Ramos (cell line): ENCODE results near the gene PDPR.
"Not testable (repeated sequence)": the region's sequence is repeated elsewhere in the genome, so short reads cannot be mapped to it uniquely, and the experiment has no call there.

Source experiments
- in situ Hi-C: fragments of 300-500 bp; cut with MboI; formaldehyde crosslinking; loops from one replicate; pipeline ENCODE4 v1.14.3; 2022; ENCODE audit warnings: low sequenced_read_pairs; ENCODE audit not compliant: unreplicated experiment

Gene PDPR

DNA sequence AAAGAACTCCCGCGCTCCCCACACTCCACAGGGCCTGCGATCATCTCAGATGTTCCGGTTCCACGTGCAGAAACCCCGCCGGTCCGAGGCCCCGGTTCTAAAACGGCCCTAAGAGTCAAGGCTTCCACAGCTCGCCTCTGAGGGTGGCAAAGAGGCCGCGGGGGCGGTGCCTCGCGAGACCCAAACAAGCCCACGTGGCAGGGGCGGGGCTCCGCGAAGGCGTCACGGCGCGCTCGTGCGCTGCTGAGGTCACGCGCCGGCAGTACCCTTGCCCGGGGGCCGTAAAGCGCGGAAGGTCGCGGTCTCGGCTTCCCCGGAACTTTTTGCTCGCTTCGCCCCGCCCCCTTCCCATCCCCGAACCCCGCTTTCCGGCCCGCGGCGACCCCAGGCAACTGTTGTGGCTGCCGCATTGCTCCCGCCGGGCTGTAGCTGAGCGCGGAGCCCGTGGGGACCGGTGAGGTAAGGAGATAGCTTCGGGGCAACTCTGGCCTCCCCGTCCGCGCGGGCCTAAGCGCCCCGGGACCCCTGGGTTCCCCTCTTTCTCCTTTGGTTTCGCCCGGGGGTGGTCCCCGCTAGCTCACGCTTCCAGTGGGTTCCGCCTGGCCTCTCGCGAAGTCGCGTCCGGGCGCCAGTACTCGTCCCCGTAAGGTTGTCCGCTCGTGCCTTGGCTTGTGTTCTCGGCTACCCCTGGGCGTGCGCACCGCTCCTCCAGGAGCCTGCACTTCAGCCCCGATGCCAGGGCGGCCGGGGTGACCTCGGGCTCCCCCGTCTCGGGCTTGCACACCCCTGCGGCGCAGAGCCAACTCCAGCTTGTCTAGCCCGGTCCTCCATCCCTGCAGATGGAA lies at the start of gene PDPR:
Gene PDPR, plus strand, starts transcription at position 351 of the 845 bp plus-strand sequence. CDS start 6,161 bp downstream, outside the sequence.
- in situ Hi-C loops = not testable (repeated sequence)

GRCh38 chr16:70064841-70065370 lies 49.2 kb upstream of the PDPR start:
- in situ Hi-C loops = not testable (repeated sequence)

- in situ Hi-C loops = not testable (repeated sequence)
These were observed 48.8 kb upstream of the PDPR start for GRCh38 chr16:70065376-70065745.

GRCh38 chr16:70065746-70066658 lies 48.1 kb upstream of the PDPR start:
- in situ Hi-C loops = not testable (repeated sequence)

DNA sequence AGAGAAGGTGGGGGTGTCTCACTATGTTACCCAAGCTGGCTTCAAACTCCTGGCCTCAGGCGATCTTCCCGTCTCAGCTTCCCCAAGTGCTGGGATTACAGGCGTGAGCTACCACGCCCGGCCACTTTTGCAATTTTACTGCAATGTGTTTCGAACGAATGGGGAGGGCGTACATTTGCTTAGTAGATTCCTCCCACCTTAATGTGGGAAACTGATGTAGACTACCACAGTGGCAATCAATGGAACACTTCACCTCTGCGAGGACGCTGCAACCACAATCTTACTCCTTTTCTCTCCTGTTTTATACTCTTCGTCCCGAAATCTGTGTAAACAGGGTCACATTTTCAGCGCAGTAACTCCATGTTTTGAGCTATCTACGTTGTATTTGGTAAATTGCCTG lies 47.4 kb upstream of the PDPR start:
- in situ Hi-C loops = not testable (repeated sequence)

GRCh38 chr16:70079081-70079480 lies 35.1 kb upstream of the PDPR start:
- in situ Hi-C loops = not testable (repeated sequence)

DNA sequence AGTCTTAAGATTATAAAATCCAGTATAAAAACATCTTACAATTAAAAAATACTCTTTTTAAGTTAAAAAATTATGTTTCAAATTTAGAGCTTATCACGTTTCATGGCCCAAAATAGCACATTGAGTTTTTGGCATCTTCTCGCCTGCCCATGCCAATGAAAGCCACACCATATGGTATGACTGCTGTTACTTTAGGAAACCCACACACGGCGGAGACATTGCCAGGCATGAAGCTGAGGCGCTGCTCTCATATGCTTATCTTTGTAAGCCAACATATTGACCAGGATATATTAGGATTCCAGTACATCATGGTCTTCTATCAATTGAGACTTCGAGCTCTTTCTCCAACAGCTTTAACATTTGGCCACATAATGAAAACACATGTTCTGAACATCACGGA lies 32.9 kb upstream of the PDPR start:
- in situ Hi-C loops = not testable (repeated sequence)

DNA sequence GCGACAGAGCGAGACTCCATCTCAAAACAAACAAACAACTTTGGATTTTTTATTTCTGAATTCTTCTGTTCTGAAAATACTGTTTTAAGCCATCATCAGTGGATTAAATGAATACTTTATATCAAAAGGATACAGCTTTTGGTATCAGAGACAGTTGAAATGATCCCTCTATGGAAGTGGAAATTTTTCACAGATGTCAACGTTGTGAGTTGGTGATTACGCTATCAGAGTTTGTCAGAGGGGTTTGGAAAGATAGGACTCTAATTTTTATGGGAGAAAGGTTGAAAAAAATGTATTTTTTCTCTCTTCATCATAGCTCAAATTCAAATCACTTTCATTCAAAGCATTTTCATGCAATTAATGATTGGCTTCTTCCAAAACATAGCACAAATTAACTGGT lies 30.2 kb upstream of the PDPR start:
- in situ Hi-C loops = not testable (repeated sequence)

- in situ Hi-C loops = not testable (repeated sequence)
These were observed 26.0 kb upstream of the PDPR start for GRCh38 chr16:70088160-70088559.

DNA sequence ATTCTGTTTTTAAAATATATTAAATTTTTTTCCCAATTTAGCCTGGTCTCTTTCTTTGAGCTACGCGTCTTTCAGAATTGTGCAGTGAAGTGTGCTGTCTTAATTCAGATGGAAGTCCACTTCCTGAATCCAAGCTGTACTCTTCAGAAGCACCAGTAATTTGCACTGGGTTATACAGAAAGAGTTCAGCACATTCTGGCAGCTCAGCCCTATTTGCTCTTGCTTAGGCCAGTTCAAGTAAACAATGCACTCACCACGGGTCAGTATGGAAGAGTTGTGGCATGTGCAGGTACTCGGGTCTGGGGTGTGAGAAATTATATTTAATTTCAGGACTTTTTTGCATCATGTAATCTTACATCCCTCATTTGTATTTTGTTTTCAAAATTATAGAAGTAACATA lies 25.3 kb upstream of the PDPR start:
- in situ Hi-C loops = not testable (repeated sequence)

- in situ Hi-C loops = not testable (repeated sequence)
These were observed 24.8 kb upstream of the PDPR start for GRCh38 chr16:70089289-70089688.

DNA sequence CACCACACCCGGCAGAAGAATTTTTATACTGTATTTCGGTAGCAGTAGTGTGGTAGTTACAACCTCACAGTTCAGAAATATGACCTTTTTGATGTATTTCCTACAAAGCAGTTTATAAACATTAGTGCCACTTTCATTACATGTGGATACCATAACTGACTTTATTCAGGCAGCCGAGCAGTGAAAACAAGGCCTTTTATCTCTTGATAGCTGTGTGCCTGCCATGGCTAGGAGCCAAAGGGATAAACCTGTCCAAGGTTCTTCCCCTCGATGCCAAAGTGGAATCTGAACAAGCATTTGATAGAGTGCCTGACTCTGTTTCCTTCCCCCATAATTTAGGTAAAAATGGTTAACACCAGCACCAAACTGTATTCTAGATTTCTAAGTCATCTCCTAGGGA lies 23.0 kb upstream of the PDPR start:
- in situ Hi-C loops = not testable (repeated sequence)

GRCh38 chr16:70094096-70094495 lies 20.0 kb upstream of the PDPR start:
- in situ Hi-C loops = not testable (repeated sequence)

- in situ Hi-C loops = not testable (repeated sequence)
These were observed 4.4 kb upstream of the PDPR start for GRCh38 chr16:70109583-70110279.

DNA sequence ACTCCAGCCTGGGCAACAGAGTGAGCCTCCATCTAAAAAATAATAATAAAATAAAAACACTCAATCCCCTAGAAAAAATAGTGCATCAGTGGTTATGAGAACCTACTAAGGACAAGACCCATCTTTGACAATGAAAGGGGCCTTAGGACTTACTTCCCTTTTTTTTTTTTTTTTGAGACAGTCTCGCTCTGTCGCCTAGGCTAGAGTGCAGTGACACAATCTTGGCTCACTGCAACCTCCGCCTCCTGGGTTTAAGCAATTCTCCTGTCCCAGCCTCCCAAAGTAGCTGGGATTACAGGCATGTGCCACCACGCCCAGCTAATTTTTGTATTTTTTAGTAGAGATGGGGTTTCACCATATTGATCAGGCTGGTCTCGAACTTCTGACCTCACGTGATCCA lies 2.0 kb upstream of the PDPR start:
- in situ Hi-C loops = not testable (repeated sequence)

DNA sequence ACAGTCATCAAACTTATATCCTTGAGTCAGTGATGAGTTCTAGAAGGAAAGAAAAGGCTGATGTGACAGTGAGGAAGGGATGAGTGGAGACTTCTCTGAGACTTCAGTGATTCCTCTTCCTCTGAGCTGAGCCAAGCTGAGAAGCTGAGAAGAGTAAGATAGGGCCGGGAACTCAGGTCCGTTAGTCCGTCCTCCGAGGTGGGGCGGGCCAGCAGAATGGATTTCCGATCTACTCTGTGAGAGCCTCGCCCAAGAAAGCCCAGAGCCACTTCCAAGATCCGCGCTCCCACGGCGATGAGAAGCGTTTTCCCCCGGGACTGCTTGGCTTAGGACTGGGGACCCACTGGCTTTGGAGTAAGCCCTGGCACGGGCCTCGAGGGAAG lies 542 bp upstream of the PDPR start:
- in situ Hi-C loops = not testable (repeated sequence)

GRCh38 chr16:70118354-70118753 lies 4.2 kb downstream of the PDPR start:
- in situ Hi-C loops = not testable (repeated sequence)

GRCh38 chr16:70118776-70119175 lies 4.6 kb downstream of the PDPR start:
- in situ Hi-C loops = not testable (repeated sequence)

DNA sequence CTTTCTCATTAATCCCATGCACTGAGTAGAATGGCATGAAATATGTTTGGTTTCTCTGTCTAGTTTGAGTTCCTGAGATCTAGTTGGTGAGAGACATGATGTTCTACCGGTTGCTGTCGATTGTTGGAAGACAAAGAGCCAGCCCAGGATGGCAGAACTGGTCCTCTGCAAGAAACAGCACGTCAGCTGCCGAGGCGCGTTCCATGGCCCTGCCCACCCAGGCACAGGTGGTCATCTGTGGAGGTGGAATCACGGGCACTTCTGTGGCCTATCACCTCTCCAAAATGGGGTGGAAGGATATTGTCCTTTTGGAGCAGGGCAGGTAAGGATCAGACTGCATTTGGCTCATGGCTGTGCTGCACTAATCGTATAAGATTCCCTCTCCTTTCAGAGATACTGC lies 6.3 kb downstream of the PDPR start:
- in situ Hi-C loops = not testable (repeated sequence)

DNA sequence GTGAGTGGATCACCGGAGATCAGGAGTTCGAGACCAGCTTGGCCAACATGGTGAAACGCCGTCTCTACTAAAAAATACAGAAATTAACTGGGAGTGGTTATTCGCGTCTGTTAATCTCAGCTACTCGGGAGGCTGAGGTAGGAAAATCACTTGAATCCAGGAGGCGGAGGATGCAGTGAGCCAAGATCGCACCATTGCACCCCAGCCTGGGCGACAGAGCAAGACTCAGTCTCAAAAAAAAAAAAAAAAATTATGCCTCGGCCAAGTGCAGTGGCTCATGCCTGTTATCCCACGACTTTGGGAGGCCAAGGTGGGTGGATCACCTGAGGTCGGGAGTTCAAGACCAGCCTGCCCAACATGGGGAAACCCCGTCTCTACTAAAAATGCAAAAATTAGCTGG lies 9.7 kb downstream of the PDPR start:
- in situ Hi-C loops = not testable (repeated sequence)
